Thoracic aorta (tissue), 2 donors: ENCODE data around the gene GADL1. TPM values are rescaled to one million over a fixed set of nuclear protein-coding genes. Genes with fewer than 3 reads are reported as not detected.

Source experiments
- ATAC-seq: fragments of 150-250 bp; one replicate; pipeline ENCODE4 v1.8.0; 2017; ENCODE audit warnings: low read depth; ENCODE audit not compliant: insufficient number of reproducible peaks, low FRiP score
- DNase-seq: peaks from one replicate; pipeline ENCODE4 v3.0.0-alpha.2; 2020; ENCODE audit warnings: low spot score
- H3K27ac ChIP-seq, 2 donors: fragments of 200-600 bp; sonication (generic); 1 replicate in 1 of 2; 2 replicates in 1 of 2; pipeline ENCODE4 v1.5.1; 2016; ENCODE audit warnings: mild to moderate bottlenecking in 2 of 2, moderate library complexity in 2 of 2
- H3K27me3 ChIP-seq: fragments of 200-600 bp; sonication (generic); replicated peaks from 2 replicates; pipeline ENCODE4 v1.6.0; 2016; ENCODE audit warnings: mild to moderate bottlenecking; ENCODE audit not compliant: insufficient read depth
- H3K36me3 ChIP-seq: fragments of 200-600 bp; sonication (generic); one replicate; pipeline ENCODE4 v1.5.1; 2016
- H3K4me1 ChIP-seq, 2 donors: fragments of 200-600 bp; sonication (generic); 1 replicate in 1 of 2; 2 replicates in 1 of 2; pipeline versions ENCODE4 v1.5.1 to v1.6.0; 2016; ENCODE audit warnings: low read depth in 2 of 2, mild to moderate bottlenecking in 1 of 2; ENCODE audit not compliant: control insufficient read depth in 1 of 2
- H3K4me3 ChIP-seq: fragments of 200-600 bp; sonication (generic); 2 replicates; pipeline ENCODE4 v1.5.1; 2016; ENCODE audit warnings: mild to moderate bottlenecking
- H3K9me3 ChIP-seq: fragments of 200-600 bp; sonication (generic); 2 replicates; pipeline ENCODE4 v1.5.1; 2016
- CTCF ChIP-seq: fragments of 200-600 bp; sonication (generic); IDR thresholded peaks from one replicate; pipeline ENCODE4 v1.5.1; 2019; ENCODE audit warnings: antibody characterized with exemption
- total RNA-seq, 2 donors: library from RNA; depleted of rRNA; stranded (reverse); fragments of >200 nt; gene quantifications; one replicate each; pipeline versions ENCODE4 v1.1.0 to v1.2.3, GENCODE V29; 2016

GADL1 gene
- total RNA-seq, 2 donors from 2014 or later: 0.27 to 1.1 TPM

- Histone ChIP-seq H3K27me3 (no peaks in the 10 kb centered on the region), H3K36me3 (no peaks in the 10 kb centered on the region), H3K4me3 (no peak overlapping the region), H3K9me3 (no peaks in the 10 kb centered on the region), H3K4me1 (peaks cover 7 to 11% of the 10 kb centered on the region in 2 donors), H3K27ac (no peak overlapping the region)
- ATAC-seq: no peak
- no peak for DNase-seq
- TF ChIP-seq CTCF: no peak
Measured at GRCh38 chr3:30728143-30728542, 166.3 kb downstream of the GADL1 start.

GRCh38 chr3:30724863-30725262, 169.6 kb downstream of the GADL1 start:
- Histone ChIP-seq H3K4me1 (peaks cover 5 to 8% of the 10 kb centered on the region in 2 donors), H3K27ac (no peak overlapping the region), H3K4me3 (no peak overlapping the region), H3K9me3 (no peaks in the 10 kb centered on the region), H3K36me3 (no peaks in the 10 kb centered on the region), H3K27me3 (no peaks in the 10 kb centered on the region)
- DNase-seq (no peak), ATAC-seq (no peak)
- TF ChIP-seq CTCF: no peak

DNA sequence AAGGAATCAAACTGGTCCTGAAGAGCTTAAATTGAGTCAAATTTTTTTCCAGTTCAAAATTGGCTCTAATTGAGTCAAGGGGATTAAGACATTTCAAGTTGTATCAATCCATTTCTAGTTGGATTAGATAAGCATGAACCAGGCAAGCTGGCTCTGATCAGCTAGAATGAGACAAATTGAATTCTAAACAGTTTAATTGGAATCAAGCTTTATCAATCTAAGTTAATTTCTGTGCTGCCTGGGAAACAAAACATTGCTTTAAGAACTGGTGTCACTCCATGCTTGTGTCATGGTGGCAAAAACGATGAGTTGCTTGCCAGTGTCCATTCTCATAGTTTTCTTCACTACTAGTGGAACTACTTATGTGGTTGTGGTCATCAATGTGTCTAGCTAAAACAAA, 171.2 kb downstream of the GADL1 start:
- Histone ChIP-seq H3K4me3 (no peak overlapping the region), H3K9me3 (no peaks in the 10 kb centered on the region), H3K36me3 (no peaks in the 10 kb centered on the region), H3K4me1 (no peaks in the 10 kb centered on the region), H3K27me3 (no peaks in the 10 kb centered on the region), H3K27ac (no peak overlapping the region)
- DNase-seq (no peak), ATAC-seq (no peak)
- TF ChIP-seq CTCF: no peak

GRCh38 chr3:30721314-30721634, 173.2 kb downstream of the GADL1 start:
- DNase-seq: no peak

GRCh38 chr3:30720586-30721313, 173.7 kb downstream of the GADL1 start:
- ATAC-seq (no peak), DNase-seq (no peak)
- TF ChIP-seq CTCF: no peak

More at GRCh38 chr3:30721314-30721634, 173.2 kb downstream of the GADL1 start:
- Histone ChIP-seq H3K36me3 (no peaks in the 10 kb centered on the region), H3K4me1 (no peaks in the 10 kb centered on the region), H3K27ac (no peak overlapping the region), H3K9me3 (no peaks in the 10 kb centered on the region), H3K27me3 (no peaks in the 10 kb centered on the region), H3K4me3 (no peak overlapping the region)
- no peak for ATAC-seq
- TF ChIP-seq CTCF: no peak

More at GRCh38 chr3:30720586-30721313, 173.7 kb downstream of the GADL1 start:
- H3K9me3 ChIP-seq: no peaks in the 10 kb centered on the region
- H3K4me3 ChIP-seq: no peak overlapping the region
- no peak overlapping the region for H3K27ac ChIP-seq
- no peaks in the 10 kb centered on the region for H3K4me1 ChIP-seq
- H3K27me3 ChIP-seq: no peaks in the 10 kb centered on the region
- H3K36me3 ChIP-seq: no peaks in the 10 kb centered on the region
